NK-92 (cell line): Measurements from ENCODE around the gene KLF11.
"Not testable (repeated sequence)": the region's sequence is repeated elsewhere in the genome, so short reads cannot be mapped to it uniquely, and the experiment has no call there.

Experiments used
- DNase-seq: peaks from one replicate; lab custom pipeline; 2025; ENCODE audit not compliant: unreplicated experiment; lab: John Stamatoyannopoulos, UW

The KLF11 gene

DNA sequence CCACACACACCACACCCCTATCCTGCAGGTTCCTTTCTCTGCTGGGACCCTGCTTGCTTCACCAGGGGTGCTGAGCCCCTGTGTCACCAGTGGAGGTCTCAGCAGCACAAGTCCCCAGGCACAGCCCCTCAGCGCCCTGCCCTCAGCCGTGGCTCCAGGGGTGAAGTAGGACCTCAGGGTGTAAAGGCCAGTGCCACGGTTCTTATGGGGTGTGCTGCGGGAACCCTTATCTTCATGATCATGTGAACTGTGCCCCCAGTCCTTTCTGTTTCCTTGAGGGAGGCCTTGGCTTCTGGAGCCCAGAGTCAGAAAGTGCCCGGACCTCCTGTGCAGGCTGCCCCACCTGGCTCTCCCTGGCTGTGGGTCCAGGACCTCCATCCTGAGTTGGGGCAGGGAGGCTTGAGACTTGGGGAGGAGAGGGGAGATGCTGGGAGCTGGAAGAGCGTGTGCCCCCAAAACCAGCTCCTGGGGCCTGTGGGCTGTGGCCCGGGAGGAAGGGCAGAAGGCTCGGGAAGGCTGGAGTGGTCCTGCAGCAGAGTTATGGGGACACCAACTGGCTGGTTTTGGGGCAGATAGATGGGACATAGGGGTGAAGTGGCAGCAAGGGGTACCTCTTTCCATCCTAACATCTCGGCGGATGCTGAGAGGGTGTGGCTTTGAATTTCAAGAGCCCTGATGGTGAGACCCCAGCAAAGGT lies 20.2 kb upstream of the KLF11 start:
- no peak for DNase-seq

DNA sequence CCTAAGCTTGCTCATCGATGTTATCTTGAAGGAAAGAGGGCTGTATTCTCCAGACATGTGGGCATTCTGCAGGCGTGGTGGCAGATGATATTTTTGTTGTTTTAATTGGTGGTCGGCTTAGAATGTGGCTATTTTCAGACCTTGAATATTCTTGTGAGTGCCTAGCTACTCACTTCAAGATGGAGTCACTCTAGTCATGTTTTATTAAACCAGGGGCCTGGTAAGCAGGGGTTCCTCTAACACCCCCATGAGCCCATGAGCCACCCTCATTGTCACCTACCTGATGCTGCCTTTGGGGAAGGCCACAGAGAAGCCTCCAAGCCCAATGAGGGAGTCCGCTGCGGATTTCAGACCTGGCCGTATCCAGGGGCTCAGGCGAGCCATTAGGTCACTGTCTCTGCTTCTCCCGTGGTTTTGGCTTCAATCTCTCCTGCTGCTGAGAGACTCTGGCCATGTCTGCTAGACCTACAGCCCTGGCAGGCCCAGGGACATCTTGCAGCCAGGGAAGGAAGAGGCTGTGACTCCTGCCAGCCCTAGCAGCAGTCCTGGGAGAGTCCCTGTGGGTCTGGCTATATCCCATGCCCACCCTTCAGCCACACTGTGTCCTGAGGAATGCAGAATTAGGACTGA lies 16.3 kb upstream of the KLF11 start:
- no peak for DNase-seq

DNA sequence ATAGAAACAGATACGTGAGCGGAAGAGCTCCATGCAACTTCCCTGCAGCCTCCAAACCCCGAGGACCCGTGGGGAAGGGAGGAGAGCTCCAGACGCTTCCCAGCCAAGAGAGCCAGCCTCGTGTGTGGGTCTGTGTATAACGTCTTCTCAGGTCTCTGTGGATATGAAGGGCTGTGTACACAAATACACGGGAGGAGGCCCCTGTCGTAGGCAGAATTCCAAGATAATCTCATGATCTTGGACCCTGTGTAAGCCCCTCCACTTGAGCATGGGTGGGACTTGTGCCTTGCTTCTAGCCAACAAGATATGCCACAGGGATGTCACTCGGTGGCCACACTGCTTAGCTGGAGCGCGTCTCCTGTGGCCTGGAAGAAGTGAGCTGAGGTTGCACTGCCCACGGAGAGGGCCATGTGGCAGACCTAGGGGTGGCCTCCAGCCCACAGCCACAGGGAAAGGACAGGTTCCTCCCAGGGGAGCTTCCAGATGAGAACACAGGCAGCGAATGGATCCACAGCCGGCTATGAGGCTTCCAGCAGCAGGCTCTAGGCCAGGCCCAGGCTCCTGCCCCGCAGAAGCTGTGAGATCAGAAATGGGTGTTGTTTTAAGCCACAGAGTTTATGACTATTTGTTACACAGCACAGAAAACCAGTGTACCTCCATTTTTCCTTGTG lies 15.6 kb upstream of the KLF11 start:
- DNase-seq: no peak

DNA sequence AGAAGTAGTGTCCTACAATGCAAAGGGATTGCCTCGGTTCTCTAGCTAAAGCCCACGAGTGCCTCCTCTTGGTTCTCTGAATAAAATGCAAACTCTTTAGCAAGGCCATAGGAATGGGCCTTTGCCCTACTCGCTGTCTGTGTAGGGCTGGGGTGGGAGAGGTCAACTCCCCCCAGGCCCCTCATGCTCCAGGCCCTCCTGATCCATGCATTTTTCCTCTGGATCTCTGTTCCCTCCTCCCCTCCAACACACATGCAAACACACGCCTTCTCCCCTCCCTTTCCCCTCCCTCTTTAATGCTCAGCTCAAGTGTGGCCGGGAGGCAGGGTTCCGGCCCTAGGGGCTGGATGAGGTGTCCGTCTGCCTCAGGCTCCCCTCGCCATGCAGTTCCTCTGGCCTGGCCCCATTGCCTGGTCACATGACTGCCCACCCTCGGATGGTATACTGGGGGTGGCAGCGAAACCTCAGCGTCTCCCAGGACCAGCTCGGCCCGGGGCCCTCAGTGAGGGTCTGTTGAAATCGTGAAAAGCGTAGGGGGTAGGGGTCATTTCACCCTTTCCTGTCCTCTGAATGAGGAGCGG lies 14.9 kb upstream of the KLF11 start:
- DNase-seq: no peak

DNA sequence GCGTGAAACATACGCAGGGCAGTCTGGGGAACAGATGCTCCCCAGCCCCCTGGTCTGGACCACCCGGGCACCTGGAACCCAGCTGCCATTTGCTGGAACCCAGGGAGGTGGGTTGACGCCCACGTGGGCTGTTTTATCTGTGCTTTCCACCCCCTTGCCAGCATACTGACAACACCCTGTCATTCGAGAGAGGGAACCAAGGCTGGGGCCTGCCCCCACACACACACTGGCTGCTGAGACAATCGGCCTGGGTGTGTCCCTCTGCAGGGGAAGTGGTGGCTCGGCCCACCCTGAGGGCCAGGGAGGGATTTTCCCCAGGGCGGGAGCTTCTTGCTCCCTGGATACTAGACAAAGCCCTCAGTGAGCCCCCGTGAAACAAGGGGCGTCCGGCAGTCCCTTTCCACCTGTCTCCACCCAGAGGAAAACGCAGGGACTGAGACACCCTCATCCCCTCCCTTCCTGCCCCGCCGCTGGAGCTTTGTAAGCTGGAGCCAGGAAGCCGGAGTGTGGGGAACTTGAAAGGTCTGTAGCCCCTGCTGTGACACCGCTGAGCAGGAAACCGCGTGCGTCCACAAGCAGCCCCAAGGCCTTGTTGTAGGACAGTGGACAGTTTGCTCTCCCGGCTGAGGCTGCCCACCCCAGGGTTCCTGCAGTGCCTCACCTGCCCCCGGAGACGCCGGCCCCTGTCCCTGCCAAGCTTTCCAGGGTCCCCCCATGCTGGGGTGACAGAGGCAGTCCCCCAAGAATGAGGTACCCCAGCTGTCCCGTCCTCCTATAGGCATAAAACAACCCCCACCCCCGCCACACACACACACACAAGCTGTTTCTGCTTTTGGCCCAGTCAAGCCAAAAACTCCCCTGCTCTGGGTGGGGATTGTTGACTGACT lies 14.1 kb upstream of the KLF11 start:
- DNase-seq: no peak

DNA sequence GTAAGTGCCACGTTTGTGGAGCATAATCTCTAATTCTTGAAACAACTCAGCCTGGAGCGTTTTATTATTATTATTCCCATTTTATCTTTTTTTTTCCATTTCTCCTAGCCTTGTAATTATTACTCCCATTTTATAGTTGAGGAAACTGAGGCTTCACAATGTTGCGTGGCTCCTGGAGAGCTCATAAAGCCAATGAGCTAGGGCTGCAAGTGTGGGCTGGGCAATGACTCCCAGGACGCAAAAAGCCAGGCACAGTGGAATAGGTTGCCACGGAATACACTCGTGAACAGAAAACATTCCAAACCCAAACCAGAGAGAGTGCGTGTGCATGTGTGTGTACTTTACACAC lies 13.5 kb upstream of the KLF11 start:
- no peak for DNase-seq

DNA sequence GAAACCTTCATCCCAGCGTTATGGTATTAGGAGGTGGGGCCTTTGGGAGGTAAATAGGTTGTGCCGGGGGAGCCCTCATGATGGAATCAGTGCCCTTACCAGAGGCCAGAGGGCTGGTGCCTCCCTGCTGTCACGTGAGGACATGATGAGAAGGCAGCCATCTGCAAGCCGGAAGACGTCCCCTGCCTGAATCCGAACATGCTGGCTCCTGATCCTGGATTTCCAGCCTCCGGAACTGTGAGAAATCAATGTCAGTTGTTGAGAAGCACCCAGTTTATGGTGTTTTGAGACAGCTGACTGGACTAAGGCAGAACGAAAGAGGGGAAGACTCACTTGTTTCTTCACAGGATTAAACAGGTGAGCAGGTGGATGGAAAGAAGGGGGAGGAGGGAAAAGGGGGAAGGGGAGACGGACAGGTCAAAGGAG lies 13.0 kb upstream of the KLF11 start:
- DNase-seq: no peak

DNA sequence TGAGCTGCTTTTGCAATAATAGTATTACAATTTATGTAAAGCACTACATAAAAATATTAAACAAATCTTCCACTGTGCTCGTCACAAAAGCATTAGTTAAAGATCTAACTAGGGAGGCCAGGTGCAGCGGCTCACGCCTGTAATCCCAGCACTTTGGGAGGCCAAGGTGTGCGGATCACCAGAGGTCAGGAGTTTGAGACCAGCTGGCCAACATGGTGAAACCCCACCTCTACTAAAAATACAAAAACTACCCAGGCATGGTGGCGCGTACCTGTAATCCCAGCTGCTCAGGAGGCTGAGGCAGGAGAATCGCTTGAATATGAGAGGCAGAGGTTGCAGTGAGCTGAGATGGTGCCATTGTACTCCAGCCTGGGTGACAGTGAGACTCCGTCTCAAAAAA lies 12.6 kb upstream of the KLF11 start:
- not testable (repeated sequence) for DNase-seq

DNA sequence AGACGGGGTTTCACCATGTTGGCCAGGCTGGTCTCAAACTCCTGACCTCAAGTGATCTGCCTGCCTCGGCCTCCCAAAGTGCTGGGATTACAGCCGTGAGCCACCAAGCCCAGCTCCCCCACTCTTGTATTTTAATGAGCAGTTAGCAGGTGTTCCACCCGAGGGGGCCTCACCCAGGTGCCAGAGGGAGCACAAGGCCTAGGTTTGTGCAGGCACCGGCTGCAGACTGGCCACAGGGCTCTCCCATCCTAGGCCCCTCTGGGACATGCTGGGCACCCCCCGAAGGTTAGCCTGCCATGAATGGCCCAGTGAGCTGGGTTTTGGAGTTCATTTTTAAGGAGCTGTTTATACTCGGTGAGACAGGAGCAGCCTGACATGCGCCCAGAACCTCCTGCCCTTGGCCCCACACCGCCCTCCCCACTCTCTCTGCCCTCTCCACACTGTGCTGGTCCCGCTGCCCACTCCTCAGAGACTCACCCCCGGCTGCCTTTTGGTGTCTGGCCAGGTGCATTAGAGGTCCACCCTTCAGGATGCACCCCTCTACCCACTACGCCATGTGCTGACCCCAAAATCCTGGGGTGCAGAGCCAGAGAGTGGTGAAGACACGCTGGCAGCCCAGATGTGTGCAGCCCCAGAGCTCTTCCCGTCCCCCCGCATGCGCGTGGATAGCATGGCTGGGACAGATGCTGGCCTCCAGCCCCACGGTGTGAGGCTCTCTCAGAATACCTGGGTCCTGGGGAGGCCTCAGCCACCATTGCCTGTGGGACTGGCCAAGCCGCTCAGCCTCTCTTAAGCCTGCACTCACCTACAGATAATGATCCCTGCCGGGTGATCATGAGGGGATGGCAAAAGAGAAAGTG lies 11.2 kb upstream of the KLF11 start:
- DNase-seq: no peak

DNA sequence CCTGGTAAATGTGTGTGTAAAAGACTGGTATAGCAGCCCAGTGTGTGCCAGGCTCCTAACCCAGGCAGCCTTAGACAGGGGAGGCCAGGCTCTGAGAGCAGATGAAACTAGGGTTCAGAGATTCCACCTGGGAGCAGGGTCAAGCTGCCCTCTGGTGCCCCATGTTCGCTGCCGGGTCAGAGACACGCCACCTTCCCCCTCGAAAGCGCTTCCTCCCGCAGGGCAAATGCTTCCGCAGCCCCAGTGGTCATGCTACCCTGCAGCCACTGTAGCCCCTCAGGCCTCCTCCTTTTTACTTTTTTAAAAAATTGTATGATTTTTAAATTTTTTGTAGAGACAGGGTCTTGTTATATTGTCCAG lies 10.6 kb upstream of the KLF11 start:
- DNase-seq: no peak

DNA sequence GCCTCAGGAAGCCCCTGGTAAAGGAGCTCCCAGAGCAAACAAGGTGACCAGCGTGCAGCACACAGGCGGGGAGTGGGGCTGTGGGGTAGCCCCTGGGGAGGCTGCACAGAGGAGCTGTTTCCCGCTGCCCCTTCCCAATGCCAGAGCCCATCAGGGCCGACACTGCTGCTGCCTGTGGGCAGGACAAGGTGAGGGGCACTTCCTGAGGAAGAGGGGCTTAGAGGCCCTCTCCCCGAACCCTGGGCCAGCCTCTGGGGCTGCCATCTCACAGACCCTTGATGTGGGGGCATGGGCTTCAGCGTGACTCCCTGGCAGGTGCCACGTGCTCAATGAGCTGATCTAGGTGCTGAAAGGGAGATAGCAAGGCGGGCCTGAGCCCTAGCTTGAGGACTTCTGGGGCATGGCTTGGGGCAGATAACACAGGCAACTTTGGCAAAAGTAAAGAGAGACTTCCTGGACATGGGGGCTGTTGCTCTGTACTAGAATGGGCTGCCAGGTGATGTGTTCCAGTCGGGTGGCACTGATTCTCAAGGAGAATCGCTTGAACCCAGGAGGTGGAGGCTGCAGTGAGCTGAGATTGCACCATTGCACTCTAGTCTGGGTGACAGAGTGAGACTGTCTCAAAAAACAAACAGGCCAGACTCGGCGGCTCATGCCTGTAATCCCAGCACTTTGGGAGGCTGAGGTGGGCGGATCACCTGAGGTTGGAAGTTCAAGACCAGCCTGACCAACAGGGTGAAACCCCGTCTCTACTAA lies 9.9 kb upstream of the KLF11 start:
- DNase-seq: no peak

DNA sequence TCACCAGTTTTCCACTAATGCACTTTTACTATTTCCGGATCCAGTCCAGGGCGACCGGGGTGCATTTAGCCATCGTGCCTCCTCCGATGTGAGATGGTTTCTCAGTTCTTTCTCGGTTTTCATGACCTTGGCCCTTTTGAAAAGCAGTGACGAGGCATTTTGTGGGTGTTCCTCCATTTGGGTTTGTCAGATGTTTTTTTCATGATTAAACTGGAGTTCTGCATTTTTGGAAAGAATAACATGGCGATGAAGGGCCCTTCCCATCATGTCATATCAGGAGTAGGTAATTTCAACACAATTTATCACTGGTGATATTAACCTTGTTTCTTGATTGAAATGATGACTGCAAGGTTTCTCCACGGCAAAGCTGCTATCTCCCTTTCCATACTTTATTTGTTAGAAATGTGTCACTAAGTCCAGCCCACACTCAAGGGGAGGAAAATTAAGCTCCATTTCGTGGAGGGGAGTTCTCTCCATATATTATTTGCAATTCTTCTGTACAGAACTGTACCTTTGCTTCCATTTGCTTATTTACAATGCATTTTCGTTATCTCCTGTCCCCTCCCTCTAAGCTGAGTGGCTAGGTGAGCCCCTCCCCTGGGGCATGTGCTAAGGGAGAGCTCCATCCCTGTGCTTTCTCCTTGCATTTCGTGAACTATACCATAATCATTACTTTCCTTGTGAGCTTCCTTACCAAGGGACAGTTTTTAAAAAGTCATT lies 8.9 kb upstream of the KLF11 start:
- no peak for DNase-seq

DNA sequence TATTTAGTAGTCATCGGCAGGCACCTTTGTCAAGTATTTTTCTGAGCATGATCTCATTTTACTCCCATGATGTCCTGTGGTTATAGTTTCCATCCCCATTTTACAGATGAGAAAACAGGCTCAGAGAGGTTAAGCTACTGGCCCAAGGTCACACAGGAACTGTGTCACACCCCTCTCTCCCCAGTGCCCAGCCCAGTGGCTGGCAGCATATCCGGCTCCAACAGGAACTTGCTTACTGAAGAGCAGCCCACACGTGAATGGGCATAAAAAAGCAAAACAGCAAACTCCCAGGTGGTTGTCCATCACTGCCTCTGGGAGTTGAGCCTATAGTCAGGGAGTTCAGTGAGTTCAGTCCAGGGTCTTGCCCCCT lies 8.3 kb upstream of the KLF11 start:
- DNase-seq: no peak

DNA sequence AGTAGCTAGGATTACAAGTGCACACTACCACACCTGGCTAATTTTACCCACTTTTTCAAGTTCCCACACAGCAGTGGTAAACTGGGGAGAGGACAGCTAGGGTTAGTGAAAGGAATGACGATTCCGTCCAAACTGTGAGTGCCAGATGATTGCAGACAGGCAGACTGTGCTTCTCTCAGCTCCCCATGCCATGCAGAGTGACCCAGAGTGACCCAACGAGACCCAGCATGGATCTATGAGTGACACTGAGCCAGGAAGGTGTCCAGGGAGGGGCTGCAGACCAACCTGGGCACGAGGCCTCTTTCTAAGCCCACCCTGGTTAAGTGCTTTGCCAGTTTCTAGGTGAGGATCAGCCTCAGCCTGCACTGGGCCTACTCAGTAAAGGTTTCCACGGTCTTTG lies 7.7 kb upstream of the KLF11 start:
- no peak for DNase-seq

DNA sequence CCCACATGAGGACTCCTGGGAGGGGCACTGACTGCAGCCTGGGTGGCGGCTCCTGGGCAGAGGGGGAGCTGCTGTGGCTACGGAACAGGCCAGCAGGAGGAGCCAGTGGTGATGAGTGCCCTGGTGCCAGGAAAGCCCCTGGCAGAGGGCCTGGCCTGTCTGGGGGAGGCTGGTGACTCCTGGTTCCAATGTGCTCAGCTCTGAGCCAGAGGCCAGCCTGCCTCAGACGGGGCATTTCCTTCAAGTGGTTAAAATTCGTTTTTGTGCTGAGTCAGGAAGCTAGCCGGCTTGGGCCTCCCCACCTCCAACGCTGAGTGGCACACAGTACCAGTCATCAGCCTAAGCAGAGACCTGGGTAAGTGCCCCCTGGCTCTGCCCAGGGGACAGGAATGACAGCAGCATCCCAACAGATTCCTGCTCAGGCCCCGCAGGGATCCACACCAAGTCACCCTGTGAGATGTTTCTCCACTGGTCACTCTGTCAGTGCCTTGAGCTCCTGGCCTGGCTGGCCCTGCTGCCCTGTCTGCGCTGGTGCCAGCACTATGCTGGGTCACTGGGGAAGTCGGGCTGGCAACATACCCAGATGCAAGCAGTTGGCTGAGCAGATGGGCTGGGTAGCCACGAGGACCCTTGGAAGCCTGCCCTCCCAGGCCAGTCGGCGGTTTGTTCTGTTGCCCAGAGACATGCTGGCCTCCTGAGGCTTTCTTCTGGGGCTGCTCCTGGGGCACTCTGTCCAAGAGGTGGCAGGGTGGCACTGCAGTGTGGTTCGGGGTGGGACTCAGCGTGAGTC lies 7.1 kb upstream of the KLF11 start:
- no peak for DNase-seq

DNA sequence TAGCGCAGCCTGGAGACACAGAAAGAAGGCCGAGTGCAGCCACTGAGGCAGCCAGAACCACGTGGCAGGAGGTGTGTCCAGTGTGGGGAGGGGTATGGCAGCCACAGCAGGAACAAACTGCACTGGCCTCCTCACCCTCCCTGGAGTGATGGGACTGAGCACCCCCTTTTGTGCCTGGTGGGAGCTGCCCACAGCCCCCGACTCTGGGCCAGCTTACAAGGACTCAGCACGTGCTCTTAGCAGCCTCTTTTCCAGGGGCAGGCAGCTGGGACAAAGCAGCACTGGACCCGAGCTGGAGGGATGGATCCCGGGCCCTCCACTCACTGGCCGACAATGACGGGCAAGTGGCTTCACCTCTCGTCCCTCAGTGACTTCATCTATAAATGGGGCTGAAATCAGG lies 5.2 kb upstream of the KLF11 start:
- DNase-seq: no peak

DNA sequence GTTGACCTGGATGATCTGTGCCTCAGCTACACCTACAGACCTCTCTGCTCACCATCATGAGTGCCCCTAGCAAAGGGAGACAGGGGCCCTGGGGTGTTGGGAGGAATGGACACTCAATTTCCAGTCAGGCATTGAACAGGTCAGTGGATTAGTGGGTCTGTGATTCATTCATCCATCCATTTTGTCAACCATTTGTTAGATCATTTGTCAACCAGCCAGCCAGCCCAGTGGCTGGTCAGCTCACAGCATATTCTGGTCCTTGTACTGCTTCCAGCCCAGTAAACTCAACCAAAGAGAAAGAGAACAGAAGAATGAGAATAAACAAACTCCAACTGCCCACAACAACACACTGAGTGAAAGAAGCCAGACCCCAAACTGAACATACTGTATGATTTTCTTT lies 4.6 kb upstream of the KLF11 start:
- DNase-seq: no peak

DNA sequence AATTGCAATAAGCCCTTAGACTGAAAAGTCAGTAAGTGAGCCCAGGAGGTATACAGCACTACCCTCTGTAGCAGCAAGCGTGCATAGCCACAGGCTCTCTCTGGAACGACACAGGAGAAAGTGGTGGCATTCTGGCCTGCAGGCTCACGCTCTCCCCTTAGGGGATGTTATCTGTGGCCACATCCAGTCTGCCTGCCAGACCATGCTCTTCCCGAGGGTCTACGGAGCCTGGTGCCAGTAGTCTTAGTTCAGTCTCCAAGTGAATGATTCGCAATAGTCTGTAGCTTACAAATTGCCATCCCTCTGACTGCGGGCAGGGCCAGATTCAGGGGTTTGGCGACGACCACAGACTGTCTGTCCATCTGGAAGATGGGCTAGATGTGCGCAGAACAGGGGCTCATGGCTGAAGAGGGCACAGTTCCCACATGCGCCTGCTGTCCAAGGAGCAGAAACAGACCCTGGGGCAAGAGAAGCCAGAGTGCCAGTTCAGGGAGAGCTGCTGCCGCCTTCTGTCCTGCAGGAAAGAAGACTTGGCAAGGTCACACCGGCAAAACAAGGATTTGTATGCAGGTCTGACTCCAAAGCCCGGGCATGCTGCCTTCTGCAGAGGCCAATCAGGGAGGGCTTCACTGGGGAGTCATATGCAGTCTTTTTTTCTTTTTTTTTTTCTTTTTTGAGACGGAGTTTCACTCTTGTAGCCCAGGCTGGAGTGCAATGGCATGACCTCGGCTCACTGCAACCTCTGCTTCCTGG lies 3.5 kb upstream of the KLF11 start:
- no peak for DNase-seq
